Osteoblast (primary cell): ENCODE data around the gene TSPAN5. TPM values are rescaled to one million over a fixed set of nuclear protein-coding genes. Genes with fewer than 3 reads are reported as not detected.
A peak's percentile ranks its signal among the peaks of the same experiment; 100 is the strongest.

Experiments used
- DNase-seq: peaks from one replicate; pipeline ENCODE4 v3.0.0; 2011; ENCODE audit warnings: low spot score, mixed read lengths; ENCODE audit not compliant: insufficient read length; ENCODE audit errors: missing footprints
- H2AFZ ChIP-seq: 2 replicates; pipeline ENCODE4 v1.6.0; 2011; ENCODE audit warnings: mild to moderate bottlenecking, low read length
- H3K27ac ChIP-seq: 2 replicates; pipeline ENCODE4 v1.5.1; 2011; ENCODE audit warnings: mild to moderate bottlenecking, low read depth, low read length, moderate library complexity
- H3K27me3 ChIP-seq: 2 replicates; pipeline ENCODE4 v1.6.0; 2012; ENCODE audit warnings: mild to moderate bottlenecking, control low read depth, inconsistent platforms, low read length, moderate library complexity; ENCODE audit not compliant: insufficient read depth
- H3K36me3 ChIP-seq: 2 replicates; pipeline ENCODE4 v1.5.1; 2011; ENCODE audit warnings: mild to moderate bottlenecking, low read length, control low read depth, moderate library complexity; ENCODE audit not compliant: insufficient read depth
- H3K4me1 ChIP-seq: 2 replicates; pipeline ENCODE4 v1.5.1; 2011; ENCODE audit warnings: mild to moderate bottlenecking, low read length, control low read depth, moderate library complexity; ENCODE audit not compliant: insufficient read depth
- H3K4me2 ChIP-seq: 2 replicates; pipeline ENCODE4 v1.6.0; 2011; ENCODE audit warnings: mild to moderate bottlenecking, low read length; ENCODE audit not compliant: insufficient read depth
- H3K4me3 ChIP-seq: fragments of 200-600 bp; sonication (generic); 3 replicates; pipeline ENCODE4 v1.5.1; 2012; ENCODE audit warnings: mild to moderate bottlenecking, low read length, inconsistent platforms; ENCODE audit not compliant: insufficient read depth
- H3K79me2 ChIP-seq: 2 replicates; pipeline ENCODE4 v1.6.0; 2012; ENCODE audit warnings: mild to moderate bottlenecking, low read length, control low read depth, inconsistent platforms; ENCODE audit not compliant: insufficient read depth
- H3K9me3 ChIP-seq: 2 replicates; pipeline ENCODE4 v1.5.1; 2011; ENCODE audit warnings: low read depth, low read length, control low read depth
- H4K20me1 ChIP-seq: 2 replicates; pipeline ENCODE4 v1.6.0; 2012; ENCODE audit warnings: mild to moderate bottlenecking, low read length, control low read depth; ENCODE audit not compliant: insufficient read depth
- CTCF ChIP-seq: IDR thresholded peaks from 2 replicates; pipeline ENCODE4 v1.5.1; 2011; ENCODE audit warnings: mild to moderate bottlenecking, low read depth, low read length, moderate library complexity; ENCODE audit errors: extremely low read depth
- total RNA-seq: library from RNA; depleted of rRNA; stranded (reverse); fragments of >200 nt; gene quantifications from 2 replicates; pipeline ENCODE4 v1.2.3, GENCODE V29; 2012

Gene TSPAN5
- total RNA-seq, 1 donor, result 36.9 TPM

DNA sequence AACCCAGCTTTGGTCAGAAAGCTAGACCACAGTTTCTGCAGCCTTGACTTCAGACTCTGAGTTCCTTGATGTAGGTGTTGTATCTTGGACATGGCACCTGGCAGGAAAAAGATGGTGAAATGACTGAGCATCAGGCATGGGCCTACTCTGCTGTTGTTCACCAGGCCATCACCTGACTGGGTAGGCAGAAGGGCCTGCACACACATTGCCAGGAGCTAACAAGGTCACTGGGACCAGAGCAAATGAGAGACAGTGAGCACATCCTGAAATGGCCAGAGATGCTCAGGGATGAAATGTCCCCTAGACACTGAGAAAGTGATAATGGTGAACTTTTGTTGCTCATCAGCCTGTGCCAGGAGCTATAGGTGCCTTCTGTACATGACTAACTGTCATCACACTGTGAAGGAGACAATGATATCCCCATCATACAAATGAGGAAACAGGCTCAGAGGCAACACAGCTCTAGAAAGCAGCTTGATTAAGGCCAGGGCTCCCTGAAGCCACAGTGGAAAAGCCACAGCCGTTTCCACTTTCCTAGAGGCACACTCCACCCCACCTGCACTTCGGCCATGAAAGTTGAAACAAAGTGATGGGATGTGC is 128.3 kb downstream of the TSPAN5 start:
- no peaks in the 10 kb centered on the region for H4K20me1 ChIP-seq
- H3K4me2 ChIP-seq, result no peak overlapping the region
- H3K4me1 ChIP-seq, result peaks cover 11% of the 10 kb centered on the region
- H3K27me3 ChIP-seq, result no peaks in the 10 kb centered on the region
- no peak overlapping the region for H3K4me3 ChIP-seq
- no peaks in the 10 kb centered on the region for H3K36me3 ChIP-seq
- no peaks in the 10 kb centered on the region for H3K9me3 ChIP-seq
- H3K27ac ChIP-seq, result no peak overlapping the region
- H3K79me2 ChIP-seq, result peaks cover 55% of the 10 kb centered on the region
- no peak overlapping the region for H2AFZ ChIP-seq
- DNase-seq, result no peak
- TF ChIP-seq CTCF, result no peak

DNA sequence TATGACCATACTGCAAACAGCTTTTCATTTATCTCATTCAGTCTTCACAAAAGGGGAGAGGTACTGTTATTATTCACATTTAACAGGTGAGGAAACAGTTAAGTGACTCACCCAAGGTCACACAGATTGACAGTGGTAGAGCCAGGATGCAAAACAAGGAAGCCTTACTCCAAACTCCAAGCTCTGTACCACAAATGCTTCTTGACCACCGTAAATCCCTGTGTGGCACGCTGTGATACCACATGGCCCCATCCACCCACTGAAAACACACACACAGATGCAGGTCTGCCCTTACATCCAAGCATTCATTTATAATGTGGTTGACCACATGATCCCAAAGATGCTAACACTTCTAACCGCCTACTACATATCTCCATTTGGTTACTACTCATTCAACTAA is 129.5 kb downstream of the TSPAN5 start:
- no peak for TF ChIP-seq CTCF
- Histone ChIP-seq H3K9me3 (no peaks in the 10 kb centered on the region), H3K4me1 (peaks cover 19% of the 10 kb centered on the region), H3K4me3 (no peak overlapping the region), H3K79me2 (peaks cover 67% of the 10 kb centered on the region), H4K20me1 (no peaks in the 10 kb centered on the region), H3K4me2 (no peak overlapping the region), H3K36me3 (no peaks in the 10 kb centered on the region), H3K27ac (no peak overlapping the region), H2AFZ (no peak overlapping the region), H3K27me3 (no peaks in the 10 kb centered on the region)
- no peak for DNase-seq

GRCh38 chr4:98527534-98528269 is 130.7 kb downstream of the TSPAN5 start:
- Histone ChIP-seq H3K4me1 (peaks cover 30% of the 10 kb centered on the region), H3K9me3 (no peaks in the 10 kb centered on the region), H3K27me3 (no peaks in the 10 kb centered on the region), H4K20me1 (no peaks in the 10 kb centered on the region), H3K4me2 (no peak overlapping the region), H3K36me3 (no peaks in the 10 kb centered on the region), H3K79me2 (peaks cover 71% of the 10 kb centered on the region), H3K27ac (no peak overlapping the region), H2AFZ (no peak overlapping the region), H3K4me3 (no peak overlapping the region)
- no peak for DNase-seq
- TF ChIP-seq CTCF, result no peak

GRCh38 chr4:98524230-98524629 is 134.2 kb downstream of the TSPAN5 start:
- no peak overlapping the region for H3K4me2 ChIP-seq
- TF ChIP-seq CTCF, result no peak
- peak overlapping the region; percentile 77 for H3K27ac ChIP-seq
- peaks cover 85% of the 10 kb centered on the region for H3K79me2 ChIP-seq
- H3K9me3 ChIP-seq, result no peaks in the 10 kb centered on the region
- no peaks in the 10 kb centered on the region for H3K27me3 ChIP-seq
- peaks cover 58% of the 10 kb centered on the region for H3K4me1 ChIP-seq
- no peaks in the 10 kb centered on the region for H3K36me3 ChIP-seq
- no peak overlapping the region for H2AFZ ChIP-seq
- H3K4me3 ChIP-seq, result no peak overlapping the region
- H4K20me1 ChIP-seq, result no peaks in the 10 kb centered on the region
- DNase-seq, result no peak
